GM12892 (cell line): ENCODE results near the gene NPAS3.

Experiments
- POLR2A ChIP-seq: IDR thresholded peaks from 2 replicates; pipeline ENCODE4 v1.6.1; 2011; ENCODE audit warnings: low read depth, low read length, control low read depth
- POLR2AphosphoS5 ChIP-seq: IDR thresholded peaks from 2 replicates; pipeline ENCODE4 v1.6.1; 2011; ENCODE audit warnings: low read depth, low read length, control low read depth
- TAF1 ChIP-seq: IDR thresholded peaks from 2 replicates; pipeline ENCODE4 v1.6.1; 2011; ENCODE audit warnings: low read depth, mild to moderate bottlenecking, control low read depth, low read length, borderline replicate concordance

DNA sequence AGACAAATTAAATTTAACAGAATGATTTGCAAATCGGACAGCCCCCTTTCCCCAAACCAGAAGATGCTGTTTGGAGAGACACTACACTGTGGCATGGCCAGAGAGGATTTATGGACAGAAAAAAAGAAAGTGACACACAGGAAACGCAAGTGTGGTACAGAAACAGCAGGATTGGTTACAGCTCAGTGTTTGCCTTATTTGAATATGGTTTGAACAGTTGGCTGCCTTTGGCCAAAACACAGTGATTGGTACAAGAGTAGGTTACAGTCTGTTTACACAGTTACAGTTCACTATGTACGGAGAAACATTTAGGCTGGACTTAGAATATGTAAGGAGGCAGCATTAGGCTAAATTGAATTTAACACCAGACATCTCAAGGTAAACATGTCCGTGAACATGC is 335.3 kb downstream of the NPAS3 start:
- TF ChIP-seq POLR2A (no peak), POLR2AphosphoS5 (no peak), TAF1 (no peak)
